ENCODE results near the gene CCSER1.

- TF ChIP-seq CTCF (conservative IDR thresholded peaks at IDR 0.05; ENCODE audit: low read depth in 2 of 2) (no peak), EZH2 (IDR thresholded peaks at IDR 0.05; ENCODE audit: low read depth, unreplicated experiment) (no peak), JUNB (IDR thresholded peaks at IDR 0.05; ENCODE audit: unreplicated experiment) (no peak), POLR2AphosphoS5 (IDR thresholded peaks at IDR 0.05; ENCODE audit: low read depth) (no peak), ZNF114 (CRISPR knock-in tag; IDR thresholded peaks at IDR 0.05) (no peak)
These were observed 476.3 kb downstream of the CCSER1 start for GRCh38 chr4:90603540-90603939.
